Left lung (tissue), 10 donors: Measurements from ENCODE around the gene GGT5. TPM values are rescaled to one million over a fixed set of nuclear protein-coding genes. Genes with fewer than 3 reads are reported as not detected.
"Not testable (repeated sequence)": the region's sequence is repeated elsewhere in the genome, so short reads cannot be mapped to it uniquely, and the experiment has no call there.

ENCODE experiments used
- ATAC-seq: fragments of 200-7000 bp; cut with Tn5 transposase; one replicate; pipeline ENCODE4 v1.9.1; 2020; ENCODE audit warnings: moderate library complexity
- DNase-seq, 4 donors: peaks; one replicate each; pipeline ENCODE4 v3.0.0-alpha.2; 2013 to 2020
- H3K27ac ChIP-seq, 2 donors: fragments of 200-600 bp; sonication (generic) in 1 of 2; one replicate each; pipeline versions ENCODE4 v1.5.0 to v1.8.0; 2020 to 2021
- H3K27me3 ChIP-seq, 2 donors: fragments of 200-600 bp; sonication (generic) in 1 of 2; one replicate each; pipeline versions ENCODE4 v1.5.0 to v1.8.0; 2020 to 2021
- H3K36me3 ChIP-seq, 2 donors: fragments of 200-600 bp; sonication (generic) in 1 of 2; one replicate each; pipeline versions ENCODE4 v1.5.0 to v1.8.0; 2020 to 2021
- H3K4me1 ChIP-seq, 2 donors: fragments of 200-600 bp; one replicate each; pipeline ENCODE4 v1.8.0; 2021
- H3K4me3 ChIP-seq, 2 donors: fragments of 200-600 bp; sonication (generic) in 1 of 2; one replicate each; pipeline versions ENCODE4 v1.5.0 to v1.8.0; 2020 to 2021; ENCODE audit warnings: mild to moderate bottlenecking in 1 of 2
- H3K9me3 ChIP-seq, 2 donors: fragments of 200-600 bp; sonication (generic) in 1 of 2; one replicate each; pipeline versions ENCODE4 v1.5.0 to v1.8.0; 2020 to 2021
- CTCF ChIP-seq, 2 donors: fragments of 200-600 bp; sonication (generic) in 1 of 2; IDR thresholded peaks; one replicate each; pipeline versions ENCODE4 v1.5.0 to v1.8.0; 2021; ENCODE audit warnings: antibody characterized with exemption in 2 of 2
- intact Hi-C, 2 donors: fragments of 100-400 bp; cut with DNase I; formaldehyde crosslinking; loops; one replicate each; pipeline versions ENCODE4 v1.11.2 to v1.14.2; 2022
- polyA plus RNA-seq, 6 donors: library from polyadenylated mRNA; unstranded; fragments of 120-200 nt; gene quantifications; one replicate each; pipeline ENCODE4 v1.2.1, GENCODE V29; 2013; ENCODE audit not compliant: insufficient read length in 6 of 6
- total RNA-seq, 2 donors: library from RNA; stranded (reverse); fragmentation: NEBNext Ultra II Directional; extraction: Animal tissue kit (Norgen Biotek cat#: 25700); gene quantifications; one replicate each; pipeline ENCODE4 v1.2.1, GENCODE V29; 2021
- donor health status: DM: no; HTN: yes; CAD: no.
- donor health status: DM: no; HTN: no; CAD: no.

GGT5 gene
- total and polyA plus RNA-seq, 8 donors, result 10.6 to 25.6 (median 13.5) TPM

- H3K27ac ChIP-seq, result peak overlapping the region in 1 of 2 donors; percentile 39
- ATAC-seq, result peak; percentile 70
- H3K27me3 ChIP-seq, H3K9me3 ChIP-seq, intact Hi-C loops, H3K36me3 ChIP-seq, H3K4me1 ChIP-seq, H3K4me3 ChIP-seq: not testable (repeated sequence)
- peak in 3 of 4 donors; percentile 66 to 81 (median 81) for DNase-seq
- peak in 1 of 2 donors; percentile 39 for TF ChIP-seq CTCF (IDR thresholded peaks at IDR 0.05)
Observed at GRCh38 chr22:24259459-24259858, 14.6 kb upstream of the GGT5 start.

- H3K36me3 ChIP-seq, intact Hi-C loops, ATAC-seq, H3K4me1 ChIP-seq, H3K27me3 ChIP-seq, H3K27ac ChIP-seq, H3K9me3 ChIP-seq, DNase-seq, H3K4me3 ChIP-seq: not testable (repeated sequence)
Observed at GRCh38 chr22:24256736-24257135, 11.9 kb upstream of the GGT5 start.

GRCh38 chr22:24256136-24256535, 11.3 kb upstream of the GGT5 start:
- DNase-seq, intact Hi-C loops, H3K27ac ChIP-seq, H3K4me1 ChIP-seq, ATAC-seq, H3K36me3 ChIP-seq, H3K4me3 ChIP-seq, H3K27me3 ChIP-seq, H3K9me3 ChIP-seq: not testable (repeated sequence)

GRCh38 chr22:24253126-24253525, 8.2 kb upstream of the GGT5 start:
- ATAC-seq, H3K27me3 ChIP-seq, H3K9me3 ChIP-seq, H3K36me3 ChIP-seq, H3K27ac ChIP-seq, DNase-seq, intact Hi-C loops, H3K4me1 ChIP-seq, H3K4me3 ChIP-seq: not testable (repeated sequence)

- ATAC-seq, H3K9me3 ChIP-seq, H3K4me3 ChIP-seq, DNase-seq, intact Hi-C loops, H3K36me3 ChIP-seq, H3K27ac ChIP-seq, H3K27me3 ChIP-seq: not testable (repeated sequence)
- peaks cover 13 to 16% of the 10 kb centered on the region in 2 donors for H3K4me1 ChIP-seq
Observed at GRCh38 chr22:24251286-24251685, 6.4 kb upstream of the GGT5 start.

- H3K4me1 ChIP-seq, result peaks cover 28 to 32% of the 10 kb centered on the region in 2 donors
- H3K4me3 ChIP-seq, H3K36me3 ChIP-seq, ATAC-seq, H3K27me3 ChIP-seq, DNase-seq, H3K27ac ChIP-seq, H3K9me3 ChIP-seq: not testable (repeated sequence)
- intact Hi-C loops, result loop anchor here in 1 of 2 donors (5.0 kb wide), 1 partner anchor 62 kb away; no protein-coding TSS in a partner anchor
Observed at GRCh38 chr22:24249413-24249812, 4.5 kb upstream of the GGT5 start.

- not testable (repeated sequence) for H3K9me3 ChIP-seq, H3K36me3 ChIP-seq, DNase-seq, ATAC-seq, H3K27me3 ChIP-seq, H3K4me3 ChIP-seq, H3K27ac ChIP-seq
- intact Hi-C loops, result loop anchor here in 1 of 2 donors (5.0 kb wide), 1 partner anchor 61 kb away; no protein-coding TSS in a partner anchor
- H3K4me1 ChIP-seq, result peaks cover 30 to 33% of the 10 kb centered on the region in 2 donors
Observed at GRCh38 chr22:24248611-24249010, 3.7 kb upstream of the GGT5 start.

GRCh38 chr22:24247564-24248344, 2.9 kb upstream of the GGT5 start:
- ATAC-seq (peak; percentile 96), DNase-seq (peak; percentile 88 to 96 (median 92))
- no peaks in the 10 kb centered on the region for H3K36me3 ChIP-seq
- H3K27ac ChIP-seq, result peak overlapping the region; percentile 78 to 79
- intact Hi-C loops, result loop anchor here in 1 of 2 donors (5.0 kb wide), 1 partner anchor 60 kb away; no protein-coding TSS in a partner anchor
- no peaks in the 10 kb centered on the region for H3K27me3 ChIP-seq
- H3K9me3 ChIP-seq, result no peaks in the 10 kb centered on the region
- peak; percentile 63 to 87 for TF ChIP-seq CTCF (IDR thresholded peaks at IDR 0.05)
- H3K4me3 ChIP-seq, result no peak overlapping the region
- H3K4me1 ChIP-seq, result peaks cover 39 to 40% of the 10 kb centered on the region in 2 donors
